B cell (primary cell): Measurements from ENCODE around the gene CSNK1G3. TPM values are rescaled to one million over a fixed set of nuclear protein-coding genes. Genes with fewer than 3 reads are reported as not detected.
A peak's percentile ranks its signal among the peaks of the same experiment; 100 is the strongest.

Experiments used
- ATAC-seq: fragments of 200-7000 bp; cut with Tn5 transposase; one replicate; pipeline ENCODE4 v1.10.0; 2021; ENCODE audit warnings: low read depth, mild to moderate bottlenecking, moderate number of reproducible peaks, moderate library complexity
- CTCF ChIA-PET: fragments of 350-600 bp; sonication (Branson Sonifier 250); formaldehyde crosslinking; loops from one replicate; lab custom pipeline; 2021; ENCODE audit warnings: antibody characterized with exemption, inconsistent platforms; lab: Charles Lee
- POLR2A ChIA-PET: fragments of 350-600 bp; sonication (Branson Sonifier 250); formaldehyde crosslinking; loops from one replicate; lab custom pipeline; 2021; ENCODE audit warnings: antibody characterized with exemption; lab: Charles Lee
- DNase-seq: peaks from one replicate; pipeline ENCODE4 v3.0.0; 2013
- H2AFZ ChIP-seq: 2 replicates; pipeline ENCODE4 v1.6.1; 2012; ENCODE audit warnings: mild to moderate bottlenecking, low read depth, low read length; ENCODE audit not compliant: insufficient read depth, poor library complexity, severe bottlenecking
- H3K27ac ChIP-seq, 2 donors: 1 replicate in 1 of 2; 2 replicates in 1 of 2; pipeline ENCODE4 v1.5.1; 2012 to 2013; ENCODE audit warnings: low read length in 2 of 2, mild to moderate bottlenecking in 2 of 2, moderate library complexity in 1 of 2
- H3K27me3 ChIP-seq, 4 experiments: fragments of 200-600 bp in 1 of 4; sonication (generic) in 1 of 4; replicated peaks in 1 of 4; 1 replicate in 2 of 4; 2 replicates in 2 of 4; pipeline versions ENCODE4 v1.6.1 to v1.7.0; 2013 to 2016; ENCODE audit warnings: low read length in 3 of 4, mild to moderate bottlenecking in 2 of 4, mixed read lengths in 1 of 4, moderate library complexity in 1 of 4; ENCODE audit not compliant: insufficient read depth in 4 of 4, control insufficient read depth in 3 of 4; ENCODE audit errors: control extremely low read depth in 1 of 4
- H3K36me3 ChIP-seq, 2 experiments: replicated peaks in 1 of 2; 1 replicate in 1 of 2; 2 replicates in 1 of 2; pipeline versions ENCODE4 v1.6.1 to v1.7.1; 2013; ENCODE audit warnings: low read length in 1 of 2; ENCODE audit not compliant: insufficient read depth in 2 of 2, control insufficient read depth in 1 of 2; ENCODE audit errors: control extremely low read depth in 1 of 2, extremely low read depth in 1 of 2
- H3K4me1 ChIP-seq, 2 donors: fragments of 200-600 bp in 1 of 2; sonication (generic) in 1 of 2; 1 replicate in 1 of 2; 2 replicates in 1 of 2; pipeline versions ENCODE4 v1.5.1 to v1.6.1; 2013 to 2017; ENCODE audit warnings: low read length in 2 of 2; ENCODE audit not compliant: control insufficient read depth in 2 of 2, insufficient read depth in 2 of 2
- H3K4me2 ChIP-seq: replicated peaks from 2 replicates; pipeline ENCODE3; 2012; ENCODE audit warnings: mild to moderate bottlenecking, low read depth, low read length; ENCODE audit not compliant: poor library complexity, severe bottlenecking
- H3K4me3 ChIP-seq, 5 experiments: fragments of 200-600 bp in 1 of 5; sonication (generic) in 1 of 5; 1 replicate in 3 of 5; 2 replicates in 2 of 5; pipeline versions ENCODE4 v1.5.1 to v1.7.0; 2011 to 2016; ENCODE audit warnings: low read length in 4 of 5, mild to moderate bottlenecking in 4 of 5, low read depth in 2 of 5, control low read depth in 1 of 5, moderate library complexity in 1 of 5; ENCODE audit not compliant: insufficient read depth in 1 of 5; ENCODE audit errors: control extremely low read depth in 1 of 5, extremely low read depth in 1 of 5
- H3K79me2 ChIP-seq: fragments of 200-600 bp; sonication (generic); one replicate; pipeline ENCODE4 v1.6.0; 2016; ENCODE audit warnings: low read length; ENCODE audit not compliant: control insufficient read depth, insufficient read depth
- H3K9ac ChIP-seq: fragments of 200-600 bp; sonication (generic); 2 replicates; pipeline ENCODE4 v1.6.1; 2017; ENCODE audit warnings: mild to moderate bottlenecking, low read length, moderate library complexity
- H3K9me3 ChIP-seq, 3 donors: one replicate each; pipeline versions ENCODE4 v1.6.1 to v1.7.1; 2013; ENCODE audit warnings: low read length in 2 of 3; ENCODE audit not compliant: control insufficient read depth in 2 of 3, insufficient read depth in 1 of 3; ENCODE audit errors: control extremely low read depth in 1 of 3
- H4K20me1 ChIP-seq: 2 replicates; pipeline ENCODE4 v1.6.0; 2012; ENCODE audit warnings: mild to moderate bottlenecking, low read length; ENCODE audit not compliant: insufficient read depth, control insufficient read depth, poor library complexity, severe bottlenecking
- H3K27ac Mint-ChIP-seq: one replicate; pipeline ENCODE4 v1.8.0; 2021; ENCODE audit warnings: mixed read lengths
- H3K27me3 Mint-ChIP-seq: one replicate; pipeline ENCODE4 v1.8.0; 2021; ENCODE audit warnings: mixed read lengths
- H3K4me1 Mint-ChIP-seq: one replicate; pipeline ENCODE4 v1.8.0; 2021; ENCODE audit warnings: mixed read lengths
- H3K4me3 Mint-ChIP-seq: one replicate; pipeline ENCODE4 v1.8.0; 2021; ENCODE audit warnings: mixed read lengths
- H3K9me3 Mint-ChIP-seq: one replicate; pipeline ENCODE4 v1.8.0; 2022; ENCODE audit warnings: mixed read lengths; ENCODE audit not compliant: insufficient read depth
- EZH2 ChIP-seq: IDR thresholded peaks from 2 replicates; pipeline ENCODE4 v1.6.1; 2012; ENCODE audit warnings: borderline replicate concordance, low read depth, mild to moderate bottlenecking, moderate library complexity, low read length; ENCODE audit not compliant: insufficient read depth, poor library complexity, severe bottlenecking
- WGBS: methylation state at CpG from one replicate; pipeline ENCODE4 v1.1.5; 2013; ENCODE audit warnings: missing lambda C conversion rate; ENCODE audit not compliant: insufficient coverage; 5-methylcytosine and 5-hydroxymethylcytosine counted together
- intact Hi-C: fragments of 100-400 bp; cut with micrococcal nuclease; formaldehyde crosslinking; loops from one replicate; pipeline ENCODE4 v1.10.0; 2022
- polyA plus RNA-seq: library from polyadenylated mRNA; depleted of rRNA; stranded (reverse); fragments of >200 nt; gene quantifications from 2 replicates; pipeline ENCODE4 v1.2.3, GENCODE V29; 2012
- total RNA-seq, 2 donors: library from RNA; stranded (reverse); fragments of 120-200 nt in 1 of 2; gene quantifications; 1 replicate in 1 of 2; 2 replicates in 1 of 2; pipeline versions ENCODE4 v1.2.3 to v1.2.4, GENCODE V29; 2013 to 2022
- TF ChIP-seq, protein P1 (sequence below): fragments of 200-600 bp; IDR thresholded peaks from one replicate; pipeline ENCODE4 v1.8.0; 2022; ENCODE audit warnings: antibody characterized with exemption, mild to moderate bottlenecking

Gene CSNK1G3
- total and polyA plus RNA-seq, 2 donors (not counting 1 experiment from before 2014, with no cell fraction given) = 20.8 to 140 TPM

DNA sequence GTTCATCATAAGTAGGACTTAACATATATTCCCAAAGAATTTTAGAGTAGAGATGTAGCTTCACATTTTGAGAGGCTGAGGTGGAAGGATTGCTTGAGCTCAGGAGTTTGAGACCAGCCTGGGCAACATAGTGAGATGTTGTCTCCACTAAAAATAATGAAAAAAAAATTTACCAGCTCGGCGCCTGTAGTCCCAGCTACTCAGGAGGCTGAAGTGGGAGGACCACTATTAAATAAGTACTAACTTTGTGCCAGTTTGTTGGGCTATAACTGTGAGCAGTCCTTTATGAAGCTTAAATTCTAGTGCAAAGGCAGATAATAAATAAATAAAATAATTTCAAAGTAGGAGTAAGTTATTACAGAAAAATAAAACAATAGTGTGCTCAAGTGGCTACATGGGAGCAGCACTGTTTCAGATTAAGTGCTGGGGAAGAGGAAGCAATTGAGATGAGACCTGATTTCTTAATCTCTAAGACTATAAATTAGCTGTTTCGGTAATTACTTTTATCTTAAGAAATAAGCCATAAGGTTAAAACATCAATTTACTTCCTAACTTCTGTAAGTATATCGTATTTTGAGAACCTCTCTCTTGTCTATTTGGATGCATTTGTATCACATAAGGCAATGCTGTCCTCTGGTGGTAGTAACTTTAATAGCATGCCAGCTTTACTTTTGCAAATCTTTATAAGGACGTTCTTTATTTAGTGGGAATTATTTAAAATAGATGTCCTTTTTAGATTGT lies 98.9 kb downstream of the CSNK1G3 start:
- no peak overlapping the region for H3K4me3 Mint-ChIP-seq
- no peaks in the 10 kb centered on the region for H3K27me3 Mint-ChIP-seq
- Histone ChIP-seq H3K4me2 (no peak overlapping the region), H2AFZ (no peak overlapping the region), H3K9ac (no peak overlapping the region), H3K4me1 (no peaks in the 10 kb centered on the region), H3K9me3 (no peaks in the 10 kb centered on the region), H3K79me2 (no peaks in the 10 kb centered on the region), H3K27ac (peak overlapping the region in 1 of 2 donors; percentile 60), H3K27me3 (no peaks in the 10 kb centered on the region), H3K36me3 (peaks cover 5 to 49% of the 10 kb centered on the region in 2 experiments), H3K4me3 (no peak overlapping the region), H4K20me1 (no peaks in the 10 kb centered on the region)
- DNase-seq (peak; percentile 77), ATAC-seq (peak; percentile 73)
- no peaks in the 10 kb centered on the region for H3K9me3 Mint-ChIP-seq
- no CpG with 5 or more reads among the region's 5 CpGs for WGBS
- ChIA-PET CTCF (interaction anchor here (0.6 to 4.4 kb wide), 41 partner anchors 9 to 1095 kb away, joined by 3 to 53 read pairs (median 4); partner anchors contain the start of genes CEP120 and CSNK1G3), POLR2A (interaction anchor here (0.7 to 1.5 kb wide), 2 partner anchors 110 to 188 kb away, joined by 3 to 9 read pairs; partner anchors contain the start of gene CEP120)
- intact Hi-C loops = loop anchor here (1.0 to 10.0 kb wide), 9 partner anchors 94 to 1416 kb away; partner anchors contain the start of genes CEP120 and CSNK1G3
- TF ChIP-seq EZH2 = no peak
- TF ChIP-seq, protein P1, sequence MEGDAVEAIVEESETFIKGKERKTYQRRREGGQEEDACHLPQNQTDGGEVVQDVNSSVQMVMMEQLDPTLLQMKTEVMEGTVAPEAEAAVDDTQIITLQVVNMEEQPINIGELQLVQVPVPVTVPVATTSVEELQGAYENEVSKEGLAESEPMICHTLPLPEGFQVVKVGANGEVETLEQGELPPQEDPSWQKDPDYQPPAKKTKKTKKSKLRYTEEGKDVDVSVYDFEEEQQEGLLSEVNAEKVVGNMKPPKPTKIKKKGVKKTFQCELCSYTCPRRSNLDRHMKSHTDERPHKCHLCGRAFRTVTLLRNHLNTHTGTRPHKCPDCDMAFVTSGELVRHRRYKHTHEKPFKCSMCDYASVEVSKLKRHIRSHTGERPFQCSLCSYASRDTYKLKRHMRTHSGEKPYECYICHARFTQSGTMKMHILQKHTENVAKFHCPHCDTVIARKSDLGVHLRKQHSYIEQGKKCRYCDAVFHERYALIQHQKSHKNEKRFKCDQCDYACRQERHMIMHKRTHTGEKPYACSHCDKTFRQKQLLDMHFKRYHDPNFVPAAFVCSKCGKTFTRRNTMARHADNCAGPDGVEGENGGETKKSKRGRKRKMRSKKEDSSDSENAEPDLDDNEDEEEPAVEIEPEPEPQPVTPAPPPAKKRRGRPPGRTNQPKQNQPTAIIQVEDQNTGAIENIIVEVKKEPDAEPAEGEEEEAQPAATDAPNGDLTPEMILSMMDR = peak; percentile 100
- peak overlapping the region; percentile 47 for H3K27ac Mint-ChIP-seq
- peaks cover 9% of the 10 kb centered on the region for H3K4me1 Mint-ChIP-seq

DNA sequence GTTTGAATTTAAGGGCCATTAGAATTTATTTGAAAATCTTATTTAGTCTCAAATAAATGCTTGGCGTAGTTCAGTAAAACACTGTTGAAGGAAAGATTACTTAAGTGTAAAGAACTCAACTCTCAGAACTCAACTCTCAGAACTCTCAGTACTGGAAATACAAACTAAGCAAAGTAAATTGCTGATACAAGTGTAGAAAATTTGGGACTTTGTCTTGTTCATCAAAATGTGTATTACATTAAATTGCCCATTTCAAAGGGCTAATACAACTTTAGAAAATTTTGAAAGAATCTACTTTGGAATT lies 99.4 kb downstream of the CSNK1G3 start:
- Mint-ChIP-seq H3K27me3 (no peaks in the 10 kb centered on the region), H3K4me1 (peaks cover 9% of the 10 kb centered on the region), H3K4me3 (no peak overlapping the region), H3K27ac (no peak overlapping the region), H3K9me3 (no peaks in the 10 kb centered on the region)
- no peaks in the 10 kb centered on the region for H3K4me1 ChIP-seq
- no peak overlapping the region for H3K9ac ChIP-seq
- intact Hi-C loops = loop anchor here (1.0 to 10.0 kb wide), 9 partner anchors 95 to 1417 kb away; partner anchors contain the start of genes CEP120 and CSNK1G3
- no peak overlapping the region for H3K4me2 ChIP-seq
- H4K20me1 ChIP-seq = no peaks in the 10 kb centered on the region
- peaks cover 5 to 47% of the 10 kb centered on the region in 2 experiments for H3K36me3 ChIP-seq
- H3K4me3 ChIP-seq = no peak overlapping the region
- ChIA-PET CTCF (interaction anchor here (0.6 to 4.4 kb wide), 36 partner anchors 9 to 1095 kb away, joined by 3 to 53 read pairs (median 4); partner anchors contain the start of genes CEP120 and CSNK1G3), POLR2A (interaction anchor here (0.7 to 1.5 kb wide), 2 partner anchors 110 to 188 kb away, joined by 3 to 9 read pairs; partner anchors contain the start of gene CEP120)
- TF ChIP-seq, protein P1 = peak; percentile 59
- no peak for TF ChIP-seq EZH2
- DNase-seq (no peak), ATAC-seq (no peak)
- no peaks in the 10 kb centered on the region for H3K9me3 ChIP-seq
- WGBS = no CpG with 5 or more reads among the region's 1 CpG
- H3K79me2 ChIP-seq = no peaks in the 10 kb centered on the region
- H2AFZ ChIP-seq = no peak overlapping the region
- H3K27me3 ChIP-seq = no peaks in the 10 kb centered on the region
- no peak overlapping the region for H3K27ac ChIP-seq
